RWPE2 (cell line): Measurements from ENCODE around the gene HOXD12.

Experiments
- ATAC-seq: fragments of 200-7000 bp; cut with Tn5 transposase; 3 replicates; pipeline ENCODE4 v1.9.1; 2021; ENCODE audit warnings: low read depth
- DNase-seq: peaks from one replicate; pipeline ENCODE4 v3.0.0-alpha.2; 2020; ENCODE audit warnings: low spot score
- H3K27ac ChIP-seq: fragments of 450-650 bp; 2 replicates; pipeline ENCODE4 v1.5.1; 2017; ENCODE audit warnings: mild to moderate bottlenecking; ENCODE audit not compliant: poor library complexity, severe bottlenecking
- H3K27me3 ChIP-seq: fragments of 250-450 bp; sonication (Bioruptor Pico); 2 replicates; pipeline ENCODE4 v1.5.1; 2021; ENCODE audit warnings: mild to moderate bottlenecking, moderate library complexity; ENCODE audit not compliant: insufficient read depth, poor library complexity, severe bottlenecking
- H3K36me3 ChIP-seq: fragments of 250-450 bp; sonication (Bioruptor Pico); 2 replicates; pipeline ENCODE4 v1.5.1; 2020; ENCODE audit warnings: low read depth, mild to moderate bottlenecking, moderate library complexity
- H3K4me1 ChIP-seq: fragments of 250-450 bp; sonication (Bioruptor Pico); 2 replicates; pipeline ENCODE4 v1.5.1; 2021; ENCODE audit warnings: mild to moderate bottlenecking, moderate library complexity; ENCODE audit not compliant: insufficient read depth, poor library complexity, severe bottlenecking
- H3K4me3 ChIP-seq: fragments of 250-450 bp; sonication (Bioruptor Pico); 2 replicates; pipeline ENCODE4 v1.5.1; 2021; ENCODE audit warnings: mild to moderate bottlenecking, moderate library complexity; ENCODE audit not compliant: severe bottlenecking
- H3K9me3 ChIP-seq: fragments of 250-450 bp; sonication (Bioruptor Pico); 2 replicates; pipeline ENCODE4 v1.5.1; 2021; ENCODE audit warnings: mild to moderate bottlenecking, moderate library complexity; ENCODE audit not compliant: severe bottlenecking
- CTCF ChIP-seq: fragments of 450-650 bp; IDR thresholded peaks from one replicate; pipeline ENCODE4 v1.5.1; 2017; ENCODE audit warnings: mild to moderate bottlenecking, moderate library complexity; ENCODE audit not compliant: poor library complexity, severe bottlenecking

The HOXD12 gene

GRCh38 chr2:176151442-176152287 is 52.1 kb downstream of the HOXD12 start, which contains the start of gene HOXD4:
Gene HOXD4, plus strand, starts transcription at chr2:176151550. Its CDS starts 84 bp downstream, at chr2:176151634.
- peak; percentile 44 for DNase-seq
- Histone ChIP-seq H3K9me3 (no peaks in the 10 kb centered on the region), H3K27me3 (no peaks in the 10 kb centered on the region), H3K27ac (no peak within 1 kb of the TSS), H3K4me1 (no peaks in the 10 kb centered on the region), H3K36me3 (no peaks in the 10 kb centered on the region), H3K4me3 (no peak within 1 kb of the TSS)
- no peak for TF ChIP-seq CTCF
- ATAC-seq: no peak
